Left ventricle myocardium inferior (tissue), 1 donor: Measurements from ENCODE around the gene HYOU1. TPM values are rescaled to one million over a fixed set of nuclear protein-coding genes. Genes with fewer than 3 reads are reported as not detected.

Experiments
- DNase-seq: peaks from one replicate; pipeline ENCODE4 v3.0.0-alpha.2; 2020
- H3K27ac ChIP-seq: fragments of 200-600 bp; replicated peaks from 2 replicates; pipeline ENCODE4 v1.8.0; 2021
- H3K27me3 ChIP-seq: fragments of 200-600 bp; 2 replicates; pipeline ENCODE4 v1.8.0; 2021; ENCODE audit warnings: low read depth
- H3K36me3 ChIP-seq: fragments of 200-600 bp; 2 replicates; pipeline ENCODE4 v1.8.0; 2021
- H3K4me1 ChIP-seq: fragments of 200-600 bp; 2 replicates; pipeline ENCODE4 v1.8.0; 2021
- H3K4me3 ChIP-seq: fragments of 200-600 bp; 2 replicates; pipeline ENCODE4 v1.8.0; 2021; ENCODE audit warnings: mild to moderate bottlenecking, moderate library complexity
- H3K9me3 ChIP-seq: fragments of 200-600 bp; replicated peaks from 2 replicates; pipeline ENCODE4 v1.8.0; 2021
- CTCF ChIP-seq: fragments of 200-600 bp; IDR thresholded peaks from 2 replicates; pipeline ENCODE4 v1.8.0; 2021; ENCODE audit warnings: antibody characterized with exemption, mild to moderate bottlenecking, borderline replicate concordance
- intact Hi-C: fragments of 100-400 bp; cut with micrococcal nuclease; formaldehyde crosslinking; loops from one replicate; pipeline ENCODE4 v1.11.0; 2022
- total RNA-seq: library from RNA; stranded (reverse); fragmentation: NEBNext Ultra II Directional; extraction: Animal tissue kit (Norgen Biotek cat#: 25700); gene quantifications from one replicate; pipeline ENCODE4 v1.2.1, GENCODE V29; 2021
- donor health status: DM: no; HTN: yes; CAD: no; lungs with severe emphysema.

Gene HYOU1
- total RNA-seq, 1 donor from 2014 or later = 71.8 TPM

DNA sequence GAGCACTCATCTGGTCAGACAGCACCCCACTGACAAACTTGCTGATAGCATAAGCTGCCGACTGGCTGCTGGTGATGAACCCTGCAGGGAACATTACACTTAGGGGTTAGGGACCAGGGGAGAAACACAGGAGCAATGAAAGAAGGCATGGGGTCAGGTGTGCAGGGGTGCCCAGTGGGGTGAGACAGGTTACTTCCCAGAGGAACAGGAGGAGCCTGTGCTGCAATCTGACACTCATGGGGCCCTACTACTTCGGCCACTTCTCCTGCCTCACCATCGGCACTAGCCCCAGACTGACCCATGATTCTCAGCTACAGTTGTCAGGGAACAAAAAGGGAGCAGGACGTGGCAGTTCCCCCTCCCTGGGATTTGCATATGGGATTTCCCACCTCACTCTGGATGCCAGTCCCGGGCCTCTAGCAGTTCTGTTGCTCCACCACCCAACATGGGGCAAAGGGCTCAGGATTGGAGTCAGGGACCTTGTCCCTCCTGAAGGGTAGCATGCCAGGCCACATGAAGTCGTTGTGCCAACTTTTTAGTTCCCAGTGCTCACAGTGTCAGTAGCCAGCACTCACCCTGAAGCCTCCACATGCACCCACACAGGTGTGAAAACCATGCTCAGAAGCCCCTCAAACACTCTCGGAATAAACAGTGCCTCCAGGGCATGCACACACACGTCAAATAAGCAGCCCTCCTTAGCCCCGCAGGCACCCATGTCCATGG is 28.5 kb downstream of the HYOU1 start:
- Histone ChIP-seq H3K9me3 (no peaks in the 10 kb centered on the region), H3K27me3 (no peaks in the 10 kb centered on the region), H3K27ac (peak overlapping the region; percentile 81), H3K4me3 (no peak overlapping the region), H3K36me3 (peaks cover 31% of the 10 kb centered on the region), H3K4me1 (peaks cover 41% of the 10 kb centered on the region)
- TF ChIP-seq CTCF = no peak
- DNase-seq = no peak
- intact Hi-C loops = no loop called here

- intact Hi-C loops = no loop called here
- Histone ChIP-seq H3K27ac (no peak overlapping the region), H3K9me3 (no peaks in the 10 kb centered on the region), H3K4me3 (no peak overlapping the region), H3K4me1 (peaks cover 41% of the 10 kb centered on the region), H3K27me3 (no peaks in the 10 kb centered on the region), H3K36me3 (peaks cover 38% of the 10 kb centered on the region)
- no peak for DNase-seq
- no peak for TF ChIP-seq CTCF
Observed at GRCh38 chr11:119027561-119028345, 29.3 kb downstream of the HYOU1 start.

- Histone ChIP-seq H3K4me3 (no peak overlapping the region), H3K4me1 (peaks cover 41% of the 10 kb centered on the region), H3K27ac (no peak overlapping the region), H3K27me3 (no peaks in the 10 kb centered on the region), H3K9me3 (no peaks in the 10 kb centered on the region), H3K36me3 (peaks cover 46% of the 10 kb centered on the region)
- intact Hi-C loops = no loop called here
- DNase-seq = no peak
- no peak for TF ChIP-seq CTCF
Observed at GRCh38 chr11:119026970-119027369, 30.0 kb downstream of the HYOU1 start.

- DNase-seq = no peak
- intact Hi-C loops = no loop called here
- H3K4me3 ChIP-seq = no peak overlapping the region
- no peaks in the 10 kb centered on the region for H3K9me3 ChIP-seq
- peaks cover 45% of the 10 kb centered on the region for H3K4me1 ChIP-seq
- TF ChIP-seq CTCF = no peak
- H3K36me3 ChIP-seq = peaks cover 54% of the 10 kb centered on the region
- no peak overlapping the region for H3K27ac ChIP-seq
- H3K27me3 ChIP-seq = no peaks in the 10 kb centered on the region
Observed at GRCh38 chr11:119025978-119026766, 30.8 kb downstream of the HYOU1 start.

DNA sequence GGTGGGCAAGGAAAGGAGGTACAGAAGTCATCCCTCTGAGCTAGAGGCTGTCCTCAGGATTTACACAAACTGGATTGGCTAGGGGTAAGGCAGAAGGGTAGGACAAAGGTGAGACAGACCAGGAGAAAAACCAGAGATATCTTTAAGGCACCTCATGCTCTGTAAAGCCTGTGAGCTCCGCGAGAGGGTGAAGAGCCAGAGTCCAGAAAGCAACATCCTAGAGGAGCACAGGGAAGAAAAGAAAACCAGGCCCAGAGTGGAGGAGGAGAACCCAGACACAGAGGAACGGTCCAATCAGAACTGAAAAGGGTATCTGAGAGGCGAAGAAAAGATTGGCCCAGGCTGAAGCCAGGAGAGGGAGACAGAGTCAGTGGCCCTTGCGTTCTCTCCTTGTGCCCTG is 31.5 kb downstream of the HYOU1 start:
- Histone ChIP-seq H3K27me3 (no peaks in the 10 kb centered on the region), H3K27ac (peak overlapping the region; percentile 59), H3K36me3 (peaks cover 59% of the 10 kb centered on the region), H3K9me3 (no peaks in the 10 kb centered on the region), H3K4me1 (peaks cover 48% of the 10 kb centered on the region), H3K4me3 (no peak overlapping the region)
- intact Hi-C loops = no loop called here
- TF ChIP-seq CTCF = no peak
- DNase-seq = no peak
